GM19372 (cell line): Measurements from ENCODE around the gene SELENOH.

Experiments
- ATAC-seq: cut with Tn5 transposase; IDR thresholded peaks from one replicate; pipeline ENCODE4 v1.9.1; 2021; ENCODE audit warnings: mild to moderate bottlenecking, low read depth, moderate library complexity; ENCODE audit not compliant: unreplicated experiment

Gene SELENOH

GRCh38 chr11:57745206-57745605 is 3.9 kb downstream of the SELENOH start:
- ATAC-seq: no peak

DNA sequence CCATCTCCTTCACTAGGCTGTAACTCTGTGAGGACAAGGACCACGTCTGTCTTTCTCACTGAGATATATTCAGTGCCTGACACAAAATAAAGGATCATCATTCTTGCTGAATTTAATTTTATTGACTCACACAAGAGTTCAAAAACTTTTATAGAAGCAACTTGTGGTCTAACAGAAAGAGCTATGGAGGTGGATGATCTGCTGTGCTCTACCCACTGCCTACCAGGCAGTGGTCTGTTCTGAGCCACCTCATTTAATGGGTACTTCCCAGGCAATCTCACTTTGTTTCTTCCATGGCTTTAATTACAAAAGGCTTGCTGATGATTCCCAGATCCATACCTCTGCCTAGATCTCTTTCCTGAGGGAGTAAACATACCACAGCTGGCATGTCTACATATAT is 5.6 kb downstream of the SELENOH start:
- ATAC-seq: no peak

- no peak for ATAC-seq
These were observed 9.9 kb downstream of the SELENOH start for GRCh38 chr11:57751176-57751575.

- no peak for ATAC-seq
These were observed 10.5 kb downstream of the SELENOH start, which contains the start of gene BTBD18 for GRCh38 chr11:57751676-57752253. Gene BTBD18 (minus strand): TSS chr11:57751819. CDS start chr11:57751188, 631 bp downstream.

DNA sequence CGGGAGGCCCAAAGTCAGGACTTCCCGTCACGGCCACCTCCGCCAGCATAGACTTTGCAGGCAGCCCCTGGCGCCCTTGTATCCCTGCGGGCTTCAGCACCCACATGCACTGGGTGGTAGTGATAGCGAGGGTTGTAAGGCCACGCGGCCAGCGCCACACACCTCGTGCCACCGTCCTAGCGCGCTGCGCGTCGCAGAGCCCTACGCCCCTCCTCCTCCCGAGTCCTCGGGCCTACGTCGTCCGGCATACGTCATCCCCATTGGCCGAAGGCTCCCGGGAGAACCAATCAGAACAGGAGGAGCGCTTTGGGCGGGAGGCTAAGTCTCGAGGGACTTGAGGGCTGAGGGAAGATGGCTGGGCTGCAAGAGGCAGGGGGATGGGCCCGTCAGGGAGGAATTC is 11.7 kb downstream of the SELENOH start:
- ATAC-seq: no peak

GRCh38 chr11:57758174-57758573 is 16.9 kb downstream of the SELENOH start:
- no peak for ATAC-seq

DNA sequence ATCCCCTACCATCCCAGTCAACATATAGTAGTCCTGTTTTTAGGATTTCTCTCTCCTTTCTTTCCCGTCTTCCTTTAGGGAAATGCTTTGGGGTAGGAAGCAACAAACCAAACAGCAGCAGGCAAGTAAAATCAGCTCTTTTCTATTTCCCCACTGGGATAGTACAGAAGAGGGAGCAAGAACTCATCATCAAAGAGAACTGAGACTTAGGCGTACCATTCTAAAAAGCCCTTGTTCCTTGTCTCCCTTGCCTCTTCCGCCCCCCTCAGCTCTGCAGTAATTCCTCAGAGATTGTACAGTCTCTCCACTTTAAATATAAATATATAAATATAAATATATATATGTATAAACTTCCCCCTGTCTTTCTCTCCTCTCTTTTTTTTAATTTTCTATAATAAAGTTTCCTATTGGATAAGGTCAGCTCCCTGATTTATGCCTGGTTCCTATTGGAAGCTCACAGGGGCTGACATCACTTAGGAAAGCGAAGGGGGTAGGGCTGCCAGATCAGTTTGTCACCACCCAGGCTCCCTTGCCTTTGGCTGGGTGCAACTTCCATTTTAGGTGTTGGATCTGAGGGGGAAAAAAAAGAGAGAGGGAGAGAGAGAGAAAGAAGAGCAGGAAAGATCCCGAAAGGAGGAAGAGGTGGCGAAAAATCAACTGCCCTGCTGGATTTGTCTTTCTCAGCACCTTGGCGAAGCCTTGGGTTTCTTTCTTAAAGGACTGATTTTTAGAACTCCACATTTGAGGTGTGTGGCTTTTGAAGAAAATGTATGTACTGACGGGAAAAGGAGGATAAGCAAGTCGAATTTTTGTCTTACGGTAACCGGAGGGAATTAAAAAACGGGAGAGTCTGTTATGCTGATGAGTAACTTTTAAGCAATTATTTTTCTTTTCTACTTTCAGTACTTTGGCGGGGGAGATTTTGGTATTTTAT is 20.3 kb downstream of the SELENOH start, which contains the start of gene CTNND1:
Gene CTNND1 (plus strand): TSS at position 502 of the 934 bp plus-strand sequence. CDS start 29,677 bp downstream, outside the sequence.
- no peak for ATAC-seq

DNA sequence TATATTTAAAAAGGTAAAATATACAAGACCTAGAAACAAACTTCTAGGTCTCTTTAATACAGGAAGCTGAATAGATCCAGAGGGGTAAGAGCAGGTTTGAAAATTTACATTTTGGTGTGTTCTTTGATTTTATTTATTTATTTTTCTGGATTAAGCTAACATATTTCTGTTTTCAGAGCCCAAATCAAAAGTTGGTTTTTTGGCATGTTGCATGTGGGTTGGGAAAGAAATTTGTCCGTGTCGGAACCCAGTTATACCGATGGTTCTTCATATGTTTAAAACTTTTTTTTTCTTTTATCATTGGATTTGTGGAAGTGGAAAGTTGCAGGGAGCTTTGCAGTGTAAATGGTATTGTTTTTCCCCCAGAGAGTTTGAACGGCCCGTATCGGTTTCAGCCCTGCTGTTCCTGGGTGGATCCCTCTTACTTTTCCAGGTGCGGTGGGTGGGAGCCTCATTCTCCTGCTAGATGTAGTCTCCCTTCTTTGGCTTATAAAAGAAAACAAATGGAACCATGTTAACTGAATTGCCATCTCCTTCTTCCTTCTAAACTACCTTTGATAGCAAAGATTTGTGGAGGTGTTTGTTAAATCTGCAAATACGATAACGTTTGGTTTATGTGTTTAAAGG is 21.1 kb downstream of the SELENOH start:
- no peak for ATAC-seq

GRCh38 chr11:57763568-57763967 is 22.3 kb downstream of the SELENOH start:
- no peak for ATAC-seq

DNA sequence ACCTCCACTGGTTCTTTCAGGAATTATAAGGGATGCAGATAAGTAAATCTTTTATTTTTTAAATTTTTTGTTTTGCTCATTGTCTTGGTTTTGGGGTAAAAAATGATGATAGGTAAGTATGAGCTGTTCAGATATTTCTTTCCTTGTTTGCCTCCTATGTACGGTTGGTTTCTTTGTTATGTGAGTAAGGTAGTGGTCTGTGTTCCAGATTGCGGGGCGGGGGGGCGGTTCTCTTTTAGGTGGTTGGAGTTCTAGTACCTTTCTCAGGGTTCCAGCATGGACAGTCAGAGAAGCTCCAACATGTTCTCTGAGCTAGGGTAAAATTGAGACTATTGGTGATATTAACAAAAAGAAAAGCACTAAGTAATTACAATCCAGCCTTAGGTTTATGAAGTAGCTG is 22.7 kb downstream of the SELENOH start:
- ATAC-seq: no peak

DNA sequence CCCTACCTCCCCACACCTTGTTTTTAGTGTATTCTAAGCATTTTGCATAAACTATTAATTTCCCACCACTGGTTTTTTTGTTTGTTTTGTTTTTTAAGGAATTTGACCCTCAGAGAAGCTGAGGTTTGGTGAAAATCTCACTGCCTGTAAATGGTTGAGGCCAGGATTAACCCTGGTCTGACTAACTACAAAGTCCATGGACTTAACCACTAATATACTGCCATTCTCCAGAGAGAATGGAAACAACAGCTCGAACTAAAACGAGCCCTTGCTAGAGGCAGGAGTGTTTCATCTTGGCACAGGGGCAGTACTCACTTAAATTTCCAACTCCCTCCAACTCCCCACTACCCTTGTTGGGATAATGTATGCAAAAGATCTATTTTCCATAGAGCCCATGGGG is 23.3 kb downstream of the SELENOH start:
- no peak for ATAC-seq

DNA sequence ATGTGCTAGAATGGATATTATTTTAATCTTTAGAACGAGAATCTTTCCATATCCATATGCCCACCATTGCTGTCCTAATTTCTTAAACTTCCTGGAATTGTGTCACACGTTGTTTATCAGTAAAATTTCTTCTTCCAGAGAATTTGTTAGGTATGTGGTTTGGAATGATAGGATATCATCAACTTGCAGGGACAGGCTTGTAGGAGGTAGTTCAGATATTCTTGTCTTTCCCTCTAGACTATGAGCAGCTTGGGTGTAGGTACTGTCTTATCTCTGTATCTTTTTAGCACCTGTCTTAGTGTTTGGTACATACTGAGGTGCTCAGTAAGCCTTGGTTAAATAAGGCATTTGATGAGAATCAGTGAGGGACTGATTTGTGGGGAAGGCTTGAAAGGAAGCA is 23.7 kb downstream of the SELENOH start:
- ATAC-seq: no peak

DNA sequence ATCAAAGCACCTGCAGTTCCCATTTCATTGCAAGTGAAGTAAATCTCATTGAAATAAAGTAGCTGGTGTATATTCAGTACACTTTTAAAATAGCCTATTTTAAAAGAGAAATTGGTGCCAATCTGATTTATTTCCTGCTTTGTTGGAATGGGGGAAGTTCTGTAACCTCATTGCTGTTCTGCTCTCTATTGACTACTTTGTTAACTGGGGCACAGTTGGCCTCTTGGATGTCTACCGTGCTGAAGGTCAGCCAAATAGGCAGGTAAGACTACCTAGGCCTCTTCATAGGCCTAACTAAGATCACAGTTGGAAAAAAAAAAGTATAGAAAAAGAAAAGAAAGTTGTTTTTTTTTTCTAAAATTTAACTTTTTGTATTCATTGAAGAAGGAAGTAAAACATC is 29.5 kb downstream of the SELENOH start:
- ATAC-seq: no peak

- no peak for ATAC-seq
These were observed 30.1 kb downstream of the SELENOH start for GRCh38 chr11:57771365-57771764.

GRCh38 chr11:57772562-57772961 is 31.3 kb downstream of the SELENOH start:
- ATAC-seq: no peak

GRCh38 chr11:57773026-57773598 is 31.8 kb downstream of the SELENOH start:
- ATAC-seq: no peak

- no peak for ATAC-seq
These were observed 34.2 kb downstream of the SELENOH start for GRCh38 chr11:57775491-57775890.

DNA sequence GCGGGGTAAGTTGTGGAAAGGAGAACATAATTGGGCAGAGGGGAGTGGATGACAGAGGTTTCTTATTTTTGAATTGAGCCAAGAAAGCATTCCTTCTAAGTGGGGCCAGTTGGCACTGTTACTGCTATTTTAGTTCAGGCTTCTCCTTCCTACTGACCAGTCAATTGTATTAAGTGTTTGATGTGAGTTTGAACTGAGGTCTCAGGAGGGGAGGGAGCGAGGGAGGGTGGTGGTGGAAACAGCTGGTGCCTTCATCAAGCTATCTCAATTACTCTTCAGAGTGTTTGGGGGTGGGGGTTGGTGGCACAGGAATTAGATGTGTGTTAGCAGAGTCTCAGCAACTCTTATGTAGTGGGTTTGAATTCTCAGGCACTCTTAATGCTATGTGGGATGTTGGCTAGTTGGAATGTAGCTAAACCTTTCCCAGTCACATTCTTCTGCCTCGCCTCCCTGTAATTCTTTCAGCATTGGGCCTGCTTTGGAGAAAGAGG is 34.8 kb downstream of the SELENOH start:
- no peak for ATAC-seq

GRCh38 chr11:57776577-57777210 is 35.4 kb downstream of the SELENOH start:
- ATAC-seq: no peak

GRCh38 chr11:57777969-57778317 is 36.7 kb downstream of the SELENOH start:
- no peak for ATAC-seq
